HG03097 (cell line): ENCODE results near the gene ENOX1.
A peak's percentile ranks its signal among the peaks of the same experiment; 100 is the strongest.

Experiments used
- ATAC-seq: cut with Tn5 transposase; IDR thresholded peaks from one replicate; pipeline ENCODE4 v1.9.1; 2021; ENCODE audit not compliant: unreplicated experiment, low FRiP score

ENOX1 gene

DNA sequence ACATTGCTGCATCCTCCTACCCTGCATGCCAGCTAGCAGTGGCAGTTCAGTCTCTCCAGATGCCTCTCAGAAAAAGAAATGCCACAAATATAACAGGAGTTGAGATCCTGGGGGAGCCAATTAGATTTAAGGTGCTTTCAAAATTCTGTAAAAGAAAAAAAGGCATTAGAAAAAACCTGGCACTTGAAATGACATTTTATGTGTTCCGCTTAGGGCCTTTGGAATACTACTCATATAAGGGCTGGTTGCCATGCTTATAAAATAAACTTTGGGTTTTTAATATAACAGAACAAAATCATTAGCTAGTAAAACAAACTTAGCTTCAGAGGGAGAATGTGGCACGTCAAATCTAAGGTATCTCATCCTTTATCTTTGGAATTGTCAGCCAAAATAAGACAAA is 104.1 kb downstream of the ENOX1 start:
- ATAC-seq: no peak

DNA sequence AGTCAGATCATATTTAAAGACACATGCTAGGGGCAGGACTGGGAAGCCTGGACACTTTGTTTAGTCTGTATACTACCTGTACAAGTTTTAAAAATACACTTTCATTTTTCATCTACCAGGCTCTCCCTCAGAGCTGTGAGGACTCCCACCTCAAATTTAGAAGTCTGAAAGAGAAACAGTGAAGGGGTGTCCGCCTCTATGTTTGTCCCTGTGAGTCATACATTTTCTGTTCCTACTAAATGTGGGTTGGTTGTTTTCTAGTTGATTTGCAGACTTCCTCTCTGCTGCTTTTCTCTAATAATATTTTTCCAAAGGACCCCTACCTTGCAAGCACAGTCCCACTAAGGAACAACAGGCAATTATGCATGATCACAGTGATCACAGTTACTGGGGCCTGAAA is 110.5 kb downstream of the ENOX1 start:
- ATAC-seq: peak; percentile 84

DNA sequence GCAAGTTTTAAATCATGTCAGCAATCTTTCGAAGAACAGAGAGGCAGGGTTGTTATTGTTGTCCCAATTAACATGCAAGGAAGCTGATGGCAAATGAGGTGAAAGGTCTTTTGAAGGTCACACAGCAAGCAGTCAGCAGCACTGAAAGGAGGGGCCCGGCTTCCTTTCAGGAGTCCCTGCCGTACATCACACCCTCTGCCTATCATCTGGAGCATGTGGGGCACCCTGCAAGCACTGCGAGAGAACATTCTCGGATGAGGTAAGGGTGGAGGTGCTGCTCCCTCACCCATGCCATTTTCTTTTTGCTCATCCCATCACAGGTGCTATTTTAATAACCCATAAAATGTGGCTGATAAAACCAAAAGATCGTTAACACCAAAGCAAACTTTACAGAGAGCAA is 111.2 kb downstream of the ENOX1 start:
- ATAC-seq: no peak

DNA sequence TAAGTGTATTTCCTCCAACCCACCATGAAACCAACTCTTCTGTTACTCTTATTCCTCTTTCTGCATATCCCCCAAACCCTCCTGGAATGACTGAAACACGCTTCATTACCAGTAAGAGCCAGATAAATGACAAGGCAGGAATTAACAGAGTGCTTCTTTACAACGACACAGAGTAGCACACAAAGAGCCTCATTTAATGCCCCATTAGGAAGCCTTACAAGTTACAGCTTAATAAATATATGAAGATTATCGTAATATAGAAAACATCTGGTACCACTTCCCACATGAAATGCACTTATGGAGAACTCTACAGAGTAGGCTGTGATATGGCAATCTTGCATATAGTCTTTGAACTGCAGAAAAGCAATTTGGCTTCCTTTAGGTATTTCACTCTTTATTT is 116.8 kb downstream of the ENOX1 start:
- ATAC-seq: no peak

GRCh38 chr13:43669101-43669500 is 117.7 kb downstream of the ENOX1 start:
- ATAC-seq: no peak

- ATAC-seq: no peak
These were observed 120.4 kb downstream of the ENOX1 start for GRCh38 chr13:43666403-43666802.

- ATAC-seq: no peak
These were observed 121.4 kb downstream of the ENOX1 start for GRCh38 chr13:43665388-43665787.

DNA sequence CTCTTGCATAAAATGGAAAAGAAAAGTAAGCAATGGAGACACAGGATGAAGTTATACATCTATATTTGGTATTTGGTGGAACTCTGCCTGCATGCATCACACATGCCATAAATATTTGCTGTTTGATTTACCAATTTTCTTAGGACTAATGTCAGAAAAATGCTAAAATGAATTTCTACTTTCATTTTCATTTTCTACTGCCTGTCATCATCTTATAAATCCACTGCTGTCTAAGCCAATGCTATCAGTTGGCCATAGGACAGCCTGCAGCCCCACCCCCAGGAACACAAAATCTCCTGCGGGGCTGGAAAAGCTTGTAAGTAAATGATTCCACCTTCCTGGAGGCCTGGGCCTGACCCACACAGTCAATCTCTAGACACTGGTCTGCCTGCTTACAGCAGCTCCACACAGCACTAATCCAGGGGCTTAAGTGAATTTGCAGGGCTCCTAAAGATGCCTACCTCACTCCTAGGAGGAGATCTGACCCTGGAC is 122.0 kb downstream of the ENOX1 start:
- no peak for ATAC-seq

DNA sequence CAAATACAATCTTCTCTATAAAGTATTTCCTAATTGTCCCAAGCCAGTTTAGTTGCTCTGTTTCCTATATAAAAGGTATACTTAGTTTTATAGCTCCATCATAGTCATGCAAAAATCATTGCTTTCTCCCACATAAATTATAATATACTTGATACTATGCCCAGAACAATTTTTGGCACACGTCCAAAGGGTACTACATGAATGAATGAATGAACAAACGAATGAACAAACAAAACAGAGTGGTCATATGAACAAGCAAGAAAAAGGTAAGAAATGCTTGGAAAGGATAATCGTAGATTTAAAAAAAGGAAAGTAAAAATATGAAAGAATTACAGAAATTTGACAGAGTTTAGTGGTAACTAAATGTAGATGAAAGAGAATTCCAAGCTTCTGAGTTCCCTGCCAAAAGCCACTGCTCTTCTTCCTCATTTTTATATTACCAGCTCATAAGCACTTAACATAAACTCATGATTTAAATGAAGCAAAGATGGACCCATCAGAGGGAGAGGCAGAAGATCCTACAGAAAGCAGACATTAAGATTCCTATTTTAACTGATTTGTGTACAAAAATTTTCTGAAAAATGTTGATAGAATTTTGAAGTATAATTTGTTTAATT is 123.2 kb downstream of the ENOX1 start:
- ATAC-seq: no peak

DNA sequence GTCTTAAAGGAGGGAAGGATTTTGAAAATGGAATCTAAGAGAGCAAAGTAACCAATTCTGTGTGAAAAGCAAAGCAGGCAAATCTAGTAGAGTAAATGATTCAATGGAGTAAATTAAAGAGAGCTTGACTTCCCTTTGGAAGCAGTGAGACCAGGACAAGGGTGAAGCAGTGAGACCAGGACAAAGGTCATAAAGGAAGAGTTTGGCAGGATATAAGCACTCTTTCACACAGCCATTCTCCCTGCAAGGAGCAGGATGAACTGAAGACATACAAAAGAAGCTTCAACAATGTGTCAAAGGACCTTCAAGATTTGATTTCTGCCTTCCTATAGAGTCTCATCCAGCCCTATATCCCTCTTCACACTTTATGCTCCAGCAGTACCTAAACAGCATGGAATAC is 123.8 kb downstream of the ENOX1 start:
- no peak for ATAC-seq

DNA sequence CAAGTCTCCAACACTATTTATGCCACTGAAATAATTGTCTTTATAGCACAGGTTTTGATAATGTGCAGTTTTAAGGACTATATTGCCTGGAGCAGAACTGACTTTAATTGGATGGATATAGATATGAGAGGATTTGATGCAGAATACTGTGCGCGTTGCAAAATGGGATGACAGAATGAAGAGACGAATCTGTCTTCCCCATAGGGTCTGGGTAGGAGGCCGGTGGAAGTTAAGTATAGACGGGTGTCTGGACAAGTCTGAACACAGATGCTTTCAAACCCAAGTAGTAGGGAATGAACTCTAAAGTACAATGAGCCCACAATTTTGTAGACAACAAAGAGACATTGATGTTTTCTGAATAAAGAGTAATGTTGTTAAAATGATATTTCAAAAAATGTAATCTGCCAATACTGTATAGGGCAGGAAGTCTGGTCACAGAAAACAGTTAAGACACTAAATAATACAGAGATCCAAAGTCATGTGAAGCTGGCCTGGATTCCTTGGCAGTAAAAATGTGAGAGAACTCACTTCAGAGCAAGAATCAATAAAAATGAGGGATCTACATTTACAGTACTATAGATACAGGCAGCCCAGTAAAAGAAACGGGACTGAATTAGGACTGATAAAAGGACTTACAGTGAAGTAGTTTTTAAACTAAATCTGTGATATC is 125.5 kb downstream of the ENOX1 start:
- no peak for ATAC-seq

DNA sequence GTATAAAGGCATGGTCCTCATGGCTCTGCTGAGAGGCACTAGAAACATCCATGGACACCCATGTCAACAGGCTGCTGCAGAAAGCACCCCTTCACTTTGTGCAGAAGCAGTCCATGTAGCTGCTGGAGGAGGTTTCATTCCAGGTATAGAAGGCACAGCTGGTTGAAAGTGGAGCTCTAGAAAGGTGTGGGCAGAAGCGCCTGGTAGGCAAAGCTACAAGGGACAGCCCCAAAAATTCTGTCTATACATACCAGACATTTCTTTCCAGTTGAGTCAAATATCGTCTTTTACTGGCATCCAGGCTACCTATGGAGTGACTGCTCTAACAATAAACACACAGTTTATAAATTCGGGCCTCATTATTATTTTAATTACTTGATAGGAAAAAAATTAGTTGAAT is 129.3 kb downstream of the ENOX1 start:
- ATAC-seq: no peak

DNA sequence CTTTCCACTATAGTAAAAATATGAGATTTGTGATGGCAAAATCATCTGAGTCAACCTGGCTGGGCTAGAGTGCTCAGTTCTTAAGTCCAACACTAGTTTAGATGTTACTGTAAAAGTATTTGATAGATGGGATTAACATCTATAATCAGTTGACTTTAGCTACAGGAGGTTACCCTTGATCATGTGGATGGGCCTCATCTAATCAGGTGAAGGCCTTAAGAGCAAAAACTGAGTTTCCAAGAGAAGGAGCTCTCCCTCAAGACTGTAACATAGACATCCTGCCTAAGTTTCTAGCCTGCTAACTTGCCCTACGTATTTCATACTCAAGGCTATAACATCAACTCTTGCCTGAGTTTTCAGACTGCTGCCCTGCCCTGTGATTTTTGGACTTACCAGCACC is 132.8 kb downstream of the ENOX1 start:
- no peak for ATAC-seq

- no peak for ATAC-seq
These were observed 133.4 kb downstream of the ENOX1 start for GRCh38 chr13:43653395-43653794.

DNA sequence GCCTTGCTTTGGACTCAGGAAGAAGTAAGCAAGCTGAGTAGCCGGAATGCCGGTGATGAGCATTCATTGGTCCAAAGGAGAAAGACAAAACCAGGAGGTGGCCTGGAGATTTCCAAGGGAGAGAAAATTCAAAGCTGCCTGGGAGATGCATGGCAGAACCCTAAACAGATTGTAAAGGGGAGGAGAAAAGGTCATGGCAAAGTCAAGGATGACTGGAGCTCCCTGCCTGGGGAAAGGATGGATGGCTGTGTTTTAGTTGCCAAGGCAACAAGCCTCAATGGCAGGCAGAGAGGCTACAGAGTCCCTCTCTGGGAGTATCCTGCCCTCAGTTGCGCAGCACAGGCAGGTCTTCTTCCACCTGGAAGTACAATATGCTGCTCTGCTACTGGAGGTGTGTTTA is 134.0 kb downstream of the ENOX1 start:
- no peak for ATAC-seq

DNA sequence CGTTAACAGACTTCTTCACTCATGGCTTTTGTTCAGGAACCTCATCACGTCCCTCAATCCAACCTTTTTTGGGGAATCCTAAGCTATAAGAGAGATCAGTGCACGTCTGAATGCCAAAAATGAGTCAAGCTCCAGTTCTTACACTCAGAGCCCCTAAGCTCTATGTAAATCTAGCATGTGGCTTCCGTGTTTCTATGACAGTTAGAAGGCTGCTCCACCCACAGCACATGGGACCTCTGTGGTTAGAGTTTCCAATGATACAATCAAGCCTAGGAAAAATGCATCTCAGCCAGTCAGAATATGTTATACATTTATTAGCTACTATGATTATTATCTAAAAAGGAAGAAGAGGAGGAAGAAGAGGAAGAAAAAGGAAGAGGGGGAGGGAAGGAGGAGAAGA is 135.9 kb downstream of the ENOX1 start:
- no peak for ATAC-seq

DNA sequence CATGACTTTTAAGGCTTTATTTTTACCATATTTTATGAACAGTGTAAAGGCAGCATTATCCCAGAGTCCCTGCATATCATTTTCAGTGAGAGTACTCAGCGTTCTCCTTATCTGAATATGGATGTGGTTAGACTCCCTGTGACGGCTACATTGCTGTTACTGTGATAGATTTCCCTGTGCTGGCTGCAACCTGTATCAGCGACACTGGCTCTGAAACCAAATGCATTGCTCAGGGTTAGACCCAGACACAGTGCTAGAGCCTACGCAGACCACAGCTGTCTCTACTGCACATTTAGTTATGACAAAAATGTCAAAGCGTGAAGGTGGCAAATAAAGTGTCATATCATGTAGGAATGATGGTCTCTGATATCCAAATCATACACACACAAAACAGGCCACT is 138.0 kb downstream of the ENOX1 start:
- no peak for ATAC-seq

DNA sequence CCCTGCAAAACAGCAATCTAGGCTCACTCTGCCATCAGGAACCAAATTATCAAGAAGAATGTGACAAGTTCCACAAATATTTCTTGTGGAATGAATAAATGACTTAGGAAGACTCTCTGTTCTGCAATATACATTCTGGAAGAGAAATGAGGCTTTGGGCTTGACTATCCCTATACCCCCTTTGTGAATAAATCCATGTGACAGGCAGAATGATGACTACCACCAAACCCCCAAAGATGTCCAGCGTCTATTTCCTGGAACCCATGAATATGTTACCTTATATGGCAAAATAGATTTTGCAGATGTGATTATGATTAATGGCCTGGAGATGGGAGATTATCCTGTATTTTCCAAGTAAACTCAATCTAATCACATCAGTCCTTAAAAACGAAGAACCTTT is 139.3 kb downstream of the ENOX1 start:
- ATAC-seq: no peak

GRCh38 chr13:43640476-43640875 is 146.3 kb downstream of the ENOX1 start:
- no peak for ATAC-seq

DNA sequence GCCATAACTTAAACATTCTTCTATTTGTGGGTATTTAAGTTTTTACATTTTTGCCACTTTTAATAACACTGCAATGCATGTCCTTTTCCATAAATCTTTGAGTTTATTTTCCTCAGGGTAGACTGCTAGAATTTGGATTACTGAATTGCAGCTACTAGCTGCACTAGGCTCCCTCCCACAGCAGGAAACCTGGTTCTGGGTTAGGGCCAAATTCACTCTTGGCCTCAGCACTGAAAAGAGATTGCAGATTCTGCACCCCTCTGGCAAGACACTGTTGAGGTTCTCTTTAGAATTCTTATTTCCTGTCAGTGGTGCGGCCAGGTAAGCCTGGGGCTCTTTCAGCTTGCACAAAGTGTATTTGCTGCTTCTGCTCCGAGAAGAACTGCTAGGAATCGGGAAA is 155.7 kb downstream of the ENOX1 start:
- ATAC-seq: no peak

- ATAC-seq: no peak
These were observed 156.9 kb downstream of the ENOX1 start for GRCh38 chr13:43629691-43630480.

GRCh38 chr13:43626994-43627393 is 159.8 kb downstream of the ENOX1 start:
- no peak for ATAC-seq
